A172 (cell line): Measurements from ENCODE around the gene ACOT7. TPM values are rescaled to one million over a fixed set of nuclear protein-coding genes. Genes with fewer than 3 reads are reported as not detected.
A peak's percentile ranks its signal among the peaks of the same experiment; 100 is the strongest.

Experiments
- DNase-seq: peaks from one replicate; pipeline ENCODE4 v3.0.0-alpha.2; 2015; ENCODE audit warnings: low spot score
- total RNA-seq: library from RNA; depleted of rRNA; stranded (reverse); fragments of >200 nt; shearing (Covaris generic); gene quantifications from 2 replicates; pipeline ENCODE4 v1.2.3, GENCODE V29; 2014

Gene ACOT7
- total RNA-seq, 1 experiment from 2014 or later = 44.2 TPM

DNA sequence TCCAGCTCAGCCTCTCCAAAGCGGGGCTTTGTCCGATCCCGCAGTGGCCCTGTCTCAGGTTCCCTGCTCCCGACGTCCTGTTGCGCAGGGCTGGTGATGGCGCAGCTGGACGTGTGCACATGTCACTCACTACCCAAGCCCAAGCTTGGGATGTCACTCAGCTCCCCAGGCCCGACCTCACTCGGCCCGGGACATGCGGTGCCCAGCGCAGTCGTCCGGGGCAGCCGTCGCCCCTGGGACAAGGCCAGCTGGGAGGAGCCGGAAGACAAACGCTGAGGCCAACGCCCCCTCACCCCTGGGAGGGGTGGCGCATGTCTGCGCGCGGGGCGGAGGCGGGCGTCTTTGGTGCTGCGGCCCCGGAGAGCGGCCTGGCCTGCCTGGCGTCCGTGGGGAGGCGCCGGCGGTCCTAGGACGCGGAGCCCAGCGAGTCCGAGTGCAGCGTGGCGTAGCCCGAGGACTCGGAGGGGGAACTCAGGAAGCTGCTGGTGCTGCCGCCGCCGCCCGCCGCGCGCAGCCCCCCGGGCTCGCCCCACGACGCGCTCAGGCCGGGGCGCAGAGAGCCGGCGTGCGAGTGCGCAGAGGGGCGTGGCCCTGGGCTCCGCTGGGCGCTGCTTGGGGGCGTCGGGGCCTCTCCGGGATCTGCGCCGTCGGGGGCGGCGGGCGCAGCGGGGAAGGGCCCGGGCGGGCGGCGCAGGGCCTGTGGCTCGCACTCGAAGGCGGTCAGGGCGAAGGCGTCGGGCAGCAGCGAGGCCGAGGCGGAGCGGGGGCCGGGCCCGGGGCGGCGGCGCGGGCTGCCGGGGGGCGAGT lies 144.4 kb downstream of the ACOT7 start:
- no peak for DNase-seq

DNA sequence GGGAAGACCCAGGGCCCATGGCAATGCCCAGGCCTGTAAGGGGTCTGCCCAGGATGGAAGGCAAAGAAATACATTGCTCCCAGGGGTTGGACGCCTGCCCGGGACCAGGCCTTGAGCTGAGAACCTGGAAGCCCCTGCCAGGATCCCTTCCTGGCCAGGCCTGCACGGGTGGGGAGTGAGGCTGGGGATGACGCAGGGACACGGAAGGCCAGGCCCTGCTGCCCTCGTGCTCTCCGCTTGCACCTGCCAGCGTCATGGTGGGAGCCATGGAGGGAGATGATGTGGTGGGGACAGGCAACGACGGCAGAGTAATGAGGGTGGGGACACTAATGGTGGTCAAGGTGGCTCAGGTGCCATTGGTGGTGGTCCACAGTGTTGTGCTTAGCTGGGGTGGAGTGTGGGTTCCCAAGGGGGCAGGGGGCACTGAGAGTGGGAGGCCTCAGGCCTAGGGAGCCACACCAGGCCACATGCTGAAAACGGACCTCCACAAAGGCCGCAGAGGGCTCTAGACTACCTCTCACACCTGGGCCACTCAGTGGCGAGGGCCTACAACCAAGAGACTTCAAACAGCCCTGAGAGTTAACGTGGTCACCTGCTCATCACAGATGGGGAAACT lies 145.3 kb downstream of the ACOT7 start:
- DNase-seq = no peak

- no peak for DNase-seq
Observed at GRCh38 chr1:6247651-6248050, 145.9 kb downstream of the ACOT7 start.

- DNase-seq = peak; percentile 41
Observed at GRCh38 chr1:6246497-6247467, 146.8 kb downstream of the ACOT7 start.

DNA sequence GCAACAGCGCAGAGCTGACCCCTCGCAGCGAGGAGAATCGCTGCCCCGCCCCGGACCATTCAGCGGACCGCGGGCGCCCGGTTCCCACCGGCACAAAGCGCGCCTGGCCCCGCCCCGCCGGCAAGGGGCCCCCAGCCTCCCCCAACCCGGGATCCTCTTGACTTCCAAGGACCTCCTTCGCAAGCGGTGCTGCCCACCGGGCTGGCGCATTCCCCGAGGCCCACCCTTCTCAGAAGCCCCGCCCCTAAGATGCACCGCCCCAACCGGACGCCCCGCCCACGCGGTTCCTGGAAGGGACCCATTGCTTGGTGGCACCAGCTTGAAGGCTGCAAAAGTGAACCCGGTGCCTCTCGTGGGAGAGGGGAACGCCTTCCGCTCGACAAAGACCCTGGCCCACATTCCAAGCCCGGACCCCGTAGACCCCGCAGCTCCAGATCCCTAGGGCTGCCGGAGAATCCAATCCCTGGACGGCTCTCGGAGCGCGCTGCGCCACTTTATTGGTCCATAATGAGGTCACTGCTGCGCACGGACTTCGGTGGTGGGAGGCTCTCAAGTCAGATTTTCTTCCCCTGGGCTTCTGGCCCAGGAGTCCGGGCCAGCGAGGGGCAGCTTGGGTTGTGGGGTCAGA lies 147.6 kb downstream of the ACOT7 start:
- no peak for DNase-seq

- peak; percentile 53 for DNase-seq
Observed at GRCh38 chr1:6245086-6245868, 148.3 kb downstream of the ACOT7 start.

- DNase-seq = no peak
Observed at GRCh38 chr1:6244401-6245049, 149.0 kb downstream of the ACOT7 start.

DNA sequence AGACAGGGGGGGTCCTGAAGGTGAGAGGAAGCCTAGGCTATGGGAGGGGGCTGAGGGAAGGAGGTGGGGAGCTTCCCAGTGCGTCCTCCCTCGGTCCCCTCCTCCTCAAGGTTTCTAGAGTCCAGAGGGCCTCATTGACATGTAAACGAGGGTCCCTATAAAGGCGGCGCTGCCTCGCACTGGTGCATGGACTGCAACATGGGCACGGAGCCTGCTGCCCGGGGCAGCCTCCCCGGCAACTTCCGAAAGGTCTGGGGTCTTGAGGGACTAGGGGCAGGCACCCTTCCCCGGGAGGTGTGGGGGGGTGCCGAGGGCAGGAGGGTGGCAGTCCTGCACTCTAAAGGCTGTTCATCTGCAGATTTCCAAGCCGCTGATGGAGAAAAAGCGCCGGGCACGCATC lies 149.6 kb downstream of the ACOT7 start, which contains the start of gene HES3:
Gene HES3 (plus strand): TSS at position 187 of the 400 bp plus-strand sequence. CDS start 187 bp downstream, at position 374.
- DNase-seq = no peak

DNA sequence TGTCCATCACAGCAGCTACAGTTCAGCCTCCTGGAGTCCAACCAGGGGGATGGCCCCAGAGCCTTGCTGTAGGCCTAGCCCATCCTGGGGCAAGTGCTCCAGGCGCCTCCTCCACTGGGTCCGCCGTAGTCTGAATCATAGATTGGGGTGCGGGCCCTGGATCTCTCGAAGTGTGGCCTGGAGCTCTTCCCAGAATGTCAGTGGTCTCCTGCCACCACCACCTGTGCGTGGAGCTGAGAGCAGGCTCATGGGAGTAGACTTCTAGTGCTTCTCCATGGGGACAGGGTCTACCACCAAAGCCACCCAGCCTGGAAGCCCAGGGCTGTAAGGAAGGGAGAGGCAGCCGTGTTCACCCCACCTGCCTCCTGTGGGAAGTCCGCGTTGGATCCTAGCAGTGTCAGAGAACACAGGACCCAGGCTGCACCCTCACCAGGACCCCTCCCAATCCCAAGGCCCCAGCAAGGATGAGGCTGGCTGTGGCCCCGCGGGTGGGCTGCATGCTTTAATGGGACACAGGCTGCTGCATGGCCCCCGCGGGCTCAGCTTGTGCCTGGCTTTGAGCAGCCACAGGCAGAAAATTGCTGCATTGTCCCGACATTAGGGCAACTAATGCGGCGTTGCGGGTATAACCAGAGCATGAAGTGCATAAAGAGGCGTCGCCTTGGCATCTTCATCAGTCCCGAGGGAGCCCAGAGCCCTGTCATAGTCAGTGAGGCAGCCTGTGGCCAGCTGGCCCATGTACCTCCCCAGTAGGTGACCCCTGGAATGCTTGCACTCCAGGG lies 150.3 kb downstream of the ACOT7 start:
- no peak for DNase-seq

GRCh38 chr1:6241887-6242740 lies 151.5 kb downstream of the ACOT7 start:
- DNase-seq = no peak

DNA sequence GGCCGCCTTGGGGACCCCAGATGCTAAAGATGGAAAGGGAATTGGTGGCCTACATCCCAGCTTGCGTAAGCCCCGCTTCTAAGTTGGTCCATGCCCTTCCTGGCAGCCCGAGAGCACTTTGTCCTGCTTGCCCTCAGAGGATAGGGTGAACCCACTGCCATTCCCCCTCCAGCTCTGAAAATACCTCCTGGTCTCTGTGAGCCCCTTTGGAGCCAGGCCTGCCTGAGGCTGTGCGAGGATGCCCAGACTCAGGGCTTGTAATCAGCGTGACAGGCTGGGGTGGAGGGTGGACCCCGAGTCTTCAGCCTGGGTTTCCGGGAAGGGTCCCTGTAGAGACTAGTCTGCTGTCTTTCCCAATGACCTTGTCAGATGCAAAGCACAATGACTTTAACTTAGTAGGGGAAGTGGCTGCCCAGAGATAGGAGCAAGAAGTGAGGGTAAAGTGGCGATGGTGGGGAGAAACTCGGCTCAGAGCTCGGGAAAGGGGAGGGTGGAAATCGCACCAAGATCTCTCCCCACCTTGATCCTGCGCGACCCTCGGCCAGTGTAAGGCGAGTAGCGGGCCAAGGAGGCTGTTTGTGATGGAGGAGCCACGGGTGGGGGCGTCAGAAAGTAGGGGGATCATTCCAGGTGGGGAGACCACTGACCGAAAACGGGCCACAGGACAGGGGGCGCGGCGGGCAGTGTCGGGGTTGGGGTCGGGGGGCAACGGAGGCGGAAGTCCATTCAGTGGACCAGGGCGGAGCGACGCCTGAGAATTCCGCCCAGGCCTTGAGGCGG lies 152.3 kb downstream of the ACOT7 start:
- DNase-seq = no peak

DNA sequence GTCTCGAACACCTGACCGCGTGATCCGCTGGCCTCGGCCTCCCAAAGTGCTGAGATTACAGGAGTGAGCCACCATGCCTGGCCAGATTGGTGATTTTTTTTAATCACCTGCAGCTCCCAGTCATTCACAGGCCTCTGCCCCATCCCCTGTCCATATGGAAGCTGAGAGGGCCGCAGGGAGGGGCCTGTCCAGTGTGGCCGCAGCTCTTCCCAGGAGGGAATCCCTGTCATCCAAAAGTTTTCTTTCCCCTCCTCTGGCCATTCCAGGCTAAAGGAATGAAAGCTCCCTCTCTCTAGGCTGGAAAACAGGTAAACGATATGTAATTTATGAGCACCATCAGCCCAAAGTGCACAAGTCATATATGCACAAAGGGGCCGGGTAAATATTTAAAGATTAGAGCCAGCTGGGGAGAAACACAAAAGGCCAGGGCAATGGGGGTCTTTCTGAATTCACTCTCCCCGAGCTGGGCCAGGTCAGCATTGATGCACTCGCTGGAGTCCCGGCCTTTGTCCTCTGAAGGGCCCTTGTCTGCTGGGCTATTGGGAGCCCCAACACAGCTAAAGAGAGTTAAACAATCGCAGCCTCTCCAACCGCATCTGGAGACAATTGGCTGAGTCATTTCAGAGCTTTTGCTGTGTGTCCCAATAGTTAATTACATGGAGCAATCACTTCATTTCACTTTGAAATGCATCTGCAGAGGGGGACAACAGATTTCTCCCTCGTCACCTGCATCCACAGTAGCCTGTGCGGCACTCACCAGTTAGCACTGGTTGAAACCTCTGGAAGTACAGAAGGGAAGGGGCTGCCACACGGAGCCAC lies 153.4 kb downstream of the ACOT7 start:
- no peak for DNase-seq

DNA sequence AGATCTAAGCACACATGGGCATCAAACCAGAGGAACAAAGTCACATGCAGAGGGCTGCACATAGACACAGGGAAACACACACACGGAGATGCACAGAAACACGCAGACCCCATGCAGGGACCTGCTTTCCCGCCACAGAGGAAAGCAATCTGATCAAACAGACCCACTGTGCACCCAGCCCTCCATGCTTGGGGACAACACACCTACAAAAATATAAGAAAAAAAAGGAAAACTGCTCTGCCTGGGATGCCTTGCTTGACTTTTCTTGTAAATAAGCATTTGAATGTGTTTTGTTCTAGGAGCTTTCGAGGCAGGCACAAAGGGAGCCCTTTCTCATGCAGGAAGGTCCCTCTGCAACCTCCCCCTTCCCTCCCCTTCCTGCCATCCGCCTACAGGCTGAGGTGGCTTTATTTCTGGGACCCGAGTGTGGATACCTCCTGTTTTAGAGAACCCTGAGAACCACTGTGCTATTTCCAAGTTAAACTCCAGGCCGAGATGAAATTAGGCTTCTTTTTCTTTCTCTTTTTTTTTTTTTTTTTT lies 154.3 kb downstream of the ACOT7 start:
- DNase-seq = no peak

DNA sequence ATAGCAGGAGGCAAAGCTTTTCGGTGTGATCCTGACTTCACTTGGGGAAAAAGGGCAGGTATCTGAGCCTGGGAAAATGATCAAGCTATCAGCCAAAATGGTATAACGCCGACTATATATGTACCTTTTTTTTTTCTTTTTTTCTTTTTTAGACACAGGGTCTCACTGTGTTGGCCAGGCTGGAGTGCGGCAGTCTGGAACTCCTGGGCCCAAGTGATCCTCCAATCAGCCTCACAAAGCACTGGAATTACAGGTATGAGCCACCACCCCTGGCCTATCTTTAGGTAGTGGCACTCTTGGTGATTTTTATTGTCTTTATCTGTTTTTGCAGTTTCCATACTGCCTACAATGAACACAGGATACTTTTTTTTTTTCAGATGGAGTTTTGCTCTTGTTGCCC lies 156.5 kb downstream of the ACOT7 start:
- no peak for DNase-seq

DNA sequence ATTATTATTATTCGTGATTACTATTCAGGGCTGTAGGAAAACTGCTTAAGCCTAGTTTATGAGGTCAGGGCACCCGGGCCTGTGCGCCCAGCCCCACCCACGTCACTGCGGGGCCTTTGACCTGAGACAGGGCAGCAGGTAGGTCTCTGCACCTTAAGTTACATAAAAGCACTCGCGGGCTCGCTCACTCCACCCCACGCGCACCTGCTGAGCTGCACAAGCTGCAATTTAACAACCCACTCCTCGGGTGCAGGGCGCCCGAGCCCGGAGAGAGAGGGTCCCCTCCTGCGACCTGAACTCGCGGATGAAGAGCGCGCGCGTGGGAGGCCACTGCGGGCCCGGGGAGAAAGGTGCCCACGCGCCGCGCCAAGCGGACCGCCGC lies 158.3 kb downstream of the ACOT7 start:
- DNase-seq = no peak

DNA sequence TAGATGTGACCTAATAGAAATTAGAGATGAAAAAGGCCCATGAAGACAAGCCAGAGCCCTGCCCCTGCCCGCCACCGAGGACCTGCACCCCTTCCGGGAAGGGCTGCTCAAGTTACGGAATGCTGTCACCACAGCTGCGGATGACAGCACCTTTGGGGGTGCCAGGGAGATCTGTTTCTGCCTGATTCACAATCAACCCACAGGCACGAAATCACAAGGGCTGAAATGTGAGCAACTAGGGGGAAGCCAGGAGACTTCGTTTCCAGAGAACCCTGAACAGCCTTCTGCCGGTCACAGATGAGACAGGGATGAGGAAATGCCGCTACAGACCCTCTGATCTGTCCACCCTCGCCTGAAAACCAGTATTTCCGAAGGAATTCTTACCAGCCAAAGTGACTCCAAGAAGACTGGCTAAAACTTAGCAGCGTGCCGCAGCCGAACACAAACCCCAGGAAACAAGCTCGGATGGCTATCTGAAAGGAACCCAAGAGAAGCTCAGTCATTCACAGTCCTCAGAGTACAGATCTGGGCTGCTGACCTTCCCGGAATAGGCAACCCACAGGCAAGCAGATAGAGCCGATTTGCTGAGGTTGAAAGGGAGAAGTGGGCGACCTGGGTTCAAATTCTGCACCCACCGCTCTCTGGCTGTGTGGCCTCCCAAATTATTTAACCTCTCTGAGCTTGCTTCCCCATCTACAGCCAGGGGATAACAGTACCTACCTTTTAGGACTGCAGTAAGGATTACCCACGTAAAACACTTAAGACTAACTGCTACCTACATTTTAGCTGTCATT lies 158.9 kb downstream of the ACOT7 start:
- no peak for DNase-seq
